ENCODE data around the gene EPOP.

The EPOP gene

GRCh38 chr17:38719289-38719942, 44.7 kb upstream of the EPOP start:
- Histone ChIP-seq H3K27ac (ENCODE audit: low read length) (no peak overlapping the region), H3K9ac (ENCODE audit: low read length) (no peak overlapping the region), H3K36me3 (replicated peaks; ENCODE audit: low read depth, low read length) (peaks cover 65% of the 10 kb centered on the region), H3K4me2 (ENCODE audit: low read length) (no peak overlapping the region), H3K4me3 (ENCODE audit: low read length) (no peak overlapping the region), H2AFZ (ENCODE audit: low read depth, low read length) (no peak overlapping the region), H3K27me3 (ENCODE audit: low read depth, low read length) (no peaks in the 10 kb centered on the region), H4K20me1 (ENCODE audit: insufficient read depth, low read length) (no peaks in the 10 kb centered on the region), H3K79me2 (ENCODE audit: low read length) (no peaks in the 10 kb centered on the region), H3K4me1 (ENCODE audit: low read length) (peaks cover 15% of the 10 kb centered on the region), H3K9me3 (ENCODE audit: insufficient read depth, low read length) (no peaks in the 10 kb centered on the region)
- TF ChIP-seq CTCF (IDR thresholded peaks at IDR 0.05; ENCODE audit: low read depth, low read length), result no peak
- TF ChIP-seq EZH2phosphoT487 (IDR thresholded peaks at IDR 0.05; ENCODE audit: low read depth), result no peak

GRCh38 chr17:38717139-38717745, 42.5 kb upstream of the EPOP start:
- no peak overlapping the region for H3K4me2 ChIP-seq (ENCODE audit: low read length)
- no peaks in the 10 kb centered on the region for H3K27me3 ChIP-seq (ENCODE audit: low read depth, low read length)
- no peak overlapping the region for H3K27ac ChIP-seq (ENCODE audit: low read length)
- no peak overlapping the region for H3K4me3 ChIP-seq (ENCODE audit: low read length)
- H2AFZ ChIP-seq (ENCODE audit: low read depth, low read length), result no peak overlapping the region
- peaks cover 15% of the 10 kb centered on the region for H3K4me1 ChIP-seq (ENCODE audit: low read length)
- TF ChIP-seq EZH2phosphoT487 (IDR thresholded peaks at IDR 0.05; ENCODE audit: low read depth) (no peak), CTCF (IDR thresholded peaks at IDR 0.05; ENCODE audit: low read depth, low read length) (no peak)
- H4K20me1 ChIP-seq (ENCODE audit: insufficient read depth, low read length), result no peaks in the 10 kb centered on the region; the same call in 1 of the 2 replicates
- no peaks in the 10 kb centered on the region for H3K79me2 ChIP-seq (ENCODE audit: low read length)
- H3K36me3 ChIP-seq (replicated peaks; ENCODE audit: low read depth, low read length), result peaks cover 76% of the 10 kb centered on the region
- H3K9ac ChIP-seq (ENCODE audit: low read length), result no peak overlapping the region
- no peaks in the 10 kb centered on the region for H3K9me3 ChIP-seq (ENCODE audit: insufficient read depth, low read length)

GRCh38 chr17:38716368-38717005, 41.7 kb upstream of the EPOP start:
- H3K9me3 ChIP-seq (ENCODE audit: insufficient read depth, low read length), result no peaks in the 10 kb centered on the region
- TF ChIP-seq CTCF (IDR thresholded peaks at IDR 0.05; ENCODE audit: low read depth, low read length), result no peak
- TF ChIP-seq EZH2phosphoT487 (IDR thresholded peaks at IDR 0.05; ENCODE audit: low read depth), result no peak
- no peak overlapping the region for H3K9ac ChIP-seq (ENCODE audit: low read length)
- H3K27ac ChIP-seq (ENCODE audit: low read length), result no peak overlapping the region
- H3K4me2 ChIP-seq (ENCODE audit: low read length), result no peak overlapping the region
- no peaks in the 10 kb centered on the region for H3K79me2 ChIP-seq (ENCODE audit: low read length)
- H2AFZ ChIP-seq (ENCODE audit: low read depth, low read length), result no peak overlapping the region
- H3K4me3 ChIP-seq (ENCODE audit: low read length), result no peak overlapping the region
- H4K20me1 ChIP-seq (ENCODE audit: insufficient read depth, low read length), result no peaks in the 10 kb centered on the region; the same call in 1 of the 2 replicates
- peaks cover 15% of the 10 kb centered on the region for H3K4me1 ChIP-seq (ENCODE audit: low read length)
- no peaks in the 10 kb centered on the region for H3K27me3 ChIP-seq (ENCODE audit: low read depth, low read length)
- H3K36me3 ChIP-seq (replicated peaks; ENCODE audit: low read depth, low read length), result peaks cover 75% of the 10 kb centered on the region

GRCh38 chr17:38715216-38715943, 40.6 kb upstream of the EPOP start:
- Histone ChIP-seq H3K4me1 (ENCODE audit: low read length) (peaks cover 15% of the 10 kb centered on the region), H3K9ac (ENCODE audit: low read length) (no peak overlapping the region)

More at GRCh38 chr17:38715216-38715943, 40.6 kb upstream of the EPOP start:
- Histone ChIP-seq H3K27ac (ENCODE audit: low read length) (peak overlapping the region; percentile 34), H3K36me3 (replicated peaks; ENCODE audit: low read depth, low read length) (peaks cover 71% of the 10 kb centered on the region), H3K9me3 (ENCODE audit: insufficient read depth, low read length) (no peaks in the 10 kb centered on the region), H3K4me3 (ENCODE audit: low read length) (no peak overlapping the region), H4K20me1 (ENCODE audit: insufficient read depth, low read length) (peaks cover 4% of the 10 kb centered on the region), H3K79me2 (ENCODE audit: low read length) (no peaks in the 10 kb centered on the region), H3K4me2 (ENCODE audit: low read length) (peak overlapping the region; percentile 19; the same call in 1 of the 2 replicates), H3K27me3 (ENCODE audit: low read depth, low read length) (no peaks in the 10 kb centered on the region), H2AFZ (ENCODE audit: low read depth, low read length) (no peak overlapping the region)
- TF ChIP-seq EZH2phosphoT487 (IDR thresholded peaks at IDR 0.05; ENCODE audit: low read depth) (no peak), CTCF (IDR thresholded peaks at IDR 0.05; ENCODE audit: low read depth, low read length) (no peak)

Measured in OCI-LY3 (cell line).